CD4-positive, alpha-beta T cell treated with Interleukin-6 at 100 ng/mL for 8 hours (primary cell): ENCODE data around the gene GOLGA6L22.
"Not testable (repeated sequence)": the region's sequence is repeated elsewhere in the genome, so short reads cannot be mapped to it uniquely, and the experiment has no call there.

Source experiments
- DNase-seq: peaks from one replicate; pipeline ENCODE4 v3.0.0-alpha.2; 2020; ENCODE audit warnings: mixed read lengths, low spot score

The GOLGA6L22 gene, protein sequence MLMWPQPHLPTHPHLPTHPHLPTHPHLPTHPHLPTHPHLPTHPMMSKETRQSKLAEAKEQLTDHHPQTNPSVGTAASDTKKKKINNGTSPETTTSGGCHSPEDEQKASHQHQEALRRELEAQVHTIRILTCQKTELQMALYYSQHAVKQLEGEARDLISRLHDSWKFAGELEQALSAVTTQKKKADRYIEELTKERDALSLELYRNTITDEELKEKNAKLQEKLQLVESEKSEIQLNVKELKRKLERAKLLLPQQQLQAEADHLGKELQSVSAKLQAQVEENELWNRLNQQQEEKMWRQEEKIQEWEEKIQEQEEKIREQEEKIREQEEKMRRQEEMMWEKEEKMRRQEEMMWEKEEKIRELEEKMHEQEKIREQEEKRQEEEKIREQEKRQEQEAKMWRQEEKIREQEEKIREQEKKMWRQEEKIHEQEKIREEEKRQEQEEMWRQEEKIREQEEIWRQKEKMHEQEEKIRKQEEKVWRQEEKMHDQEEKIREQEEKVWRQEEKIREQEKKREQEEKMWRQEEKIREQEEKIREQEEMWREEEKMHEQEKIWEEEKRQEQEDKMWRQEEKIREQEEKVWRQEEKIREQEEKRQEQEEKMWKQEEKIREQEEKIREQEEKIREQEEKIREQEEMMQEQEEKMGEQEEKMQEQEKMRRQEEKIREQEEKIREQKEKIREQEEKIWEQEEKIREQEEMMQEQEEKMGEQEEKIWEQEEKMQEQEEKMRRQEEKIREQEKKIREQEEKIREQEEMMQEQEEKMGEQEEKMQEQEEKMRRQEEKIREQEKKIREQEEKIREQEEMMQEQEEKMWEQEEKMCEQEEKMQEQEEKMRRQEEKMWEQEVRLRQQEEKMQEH

DNA sequence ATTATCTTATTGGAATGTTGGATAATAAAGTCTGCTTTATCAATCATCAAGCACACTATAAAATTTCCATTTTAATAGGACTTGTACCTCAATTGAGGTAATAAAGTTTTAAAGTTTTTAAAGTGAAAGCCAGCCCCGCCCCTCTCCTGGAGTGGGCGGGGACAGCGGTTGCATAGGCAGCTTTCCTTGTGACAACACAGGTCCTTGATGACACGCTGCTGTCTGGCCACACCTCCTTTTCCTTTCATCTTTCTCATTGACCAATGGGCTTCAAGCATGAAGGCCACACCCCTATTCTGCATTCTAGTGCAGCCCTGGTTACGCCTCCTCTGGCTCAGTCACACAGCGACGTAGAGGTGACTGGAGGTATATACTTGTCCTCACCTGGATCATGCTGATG is at the start of gene GOLGA6L22:
TSS of gene GOLGA6L22 (plus strand) at position 301 of the 400 bp plus-strand sequence. CDS start at position 392, 91 bp downstream.
- DNase-seq = not testable (repeated sequence)

DNA sequence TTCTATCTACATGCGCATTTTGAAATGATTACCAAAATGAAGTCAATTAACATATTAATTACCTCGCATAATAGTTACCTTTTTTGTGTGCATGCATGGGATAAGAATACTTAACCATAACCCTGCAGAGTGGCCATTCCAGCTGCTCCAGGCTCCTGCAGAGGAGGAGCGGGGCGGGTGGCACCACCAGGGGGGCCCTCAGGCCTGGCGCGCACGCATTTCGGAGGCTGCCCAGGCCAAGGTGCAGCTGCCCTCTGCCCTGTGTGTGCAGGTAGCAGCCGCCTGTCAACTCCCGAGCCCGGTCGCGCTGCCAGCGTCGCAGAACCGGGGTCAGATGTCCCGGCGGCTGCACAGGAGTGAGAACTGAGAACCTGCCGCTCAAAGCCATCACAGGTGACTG is 41.4 kb upstream of the GOLGA6L22 start:
- DNase-seq = not testable (repeated sequence)

DNA sequence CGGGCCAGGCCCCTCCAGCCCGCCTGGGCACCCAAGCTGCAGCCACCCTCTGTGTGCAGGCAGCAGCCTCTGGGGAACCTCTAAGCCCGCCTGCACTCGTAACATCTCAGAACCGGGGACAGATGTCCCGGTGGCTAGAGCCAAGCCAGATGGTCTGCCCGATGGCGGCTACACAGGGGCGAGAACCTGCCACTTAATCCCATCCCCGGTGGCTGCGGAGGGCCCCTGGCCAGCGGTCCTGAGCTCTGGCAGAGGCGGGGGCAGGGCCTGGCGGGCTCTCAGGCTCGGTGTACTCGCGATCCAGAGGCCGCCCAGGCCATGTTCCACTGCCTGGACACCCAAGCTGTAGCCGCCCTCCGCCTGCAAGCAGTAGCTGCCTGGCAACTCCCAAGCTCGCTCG is 40.9 kb upstream of the GOLGA6L22 start:
- DNase-seq = not testable (repeated sequence)

GRCh38 chr15:22418212-22418611 is 40.5 kb upstream of the GOLGA6L22 start:
- not testable (repeated sequence) for DNase-seq

DNA sequence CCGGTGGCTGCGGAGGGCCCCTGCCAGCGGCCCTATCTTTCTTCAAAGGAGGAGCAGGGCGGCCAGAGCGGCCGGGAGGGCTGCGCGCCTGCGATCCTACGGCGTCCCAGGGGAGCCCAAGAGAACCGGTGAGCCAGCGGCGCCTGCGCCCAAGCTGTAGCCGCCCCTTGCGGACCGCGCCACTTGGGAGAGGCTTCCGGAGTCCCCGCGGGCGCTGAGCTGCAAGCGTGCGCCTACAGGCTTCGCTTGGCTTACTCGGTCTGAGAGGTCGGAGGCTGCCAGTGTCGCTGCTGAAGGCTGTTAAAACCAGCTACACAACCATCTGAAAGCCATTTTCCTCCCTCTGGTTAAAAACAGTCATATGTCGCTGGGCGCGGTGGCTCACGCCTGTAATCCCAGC is 40.0 kb upstream of the GOLGA6L22 start:
- not testable (repeated sequence) for DNase-seq

- not testable (repeated sequence) for DNase-seq
Measured at GRCh38 chr15:22420340-22420739, 38.4 kb upstream of the GOLGA6L22 start.

GRCh38 chr15:22429426-22429825 is 29.3 kb upstream of the GOLGA6L22 start:
- not testable (repeated sequence) for DNase-seq

- not testable (repeated sequence) for DNase-seq
Measured at GRCh38 chr15:22431687-22432086, 27.0 kb upstream of the GOLGA6L22 start.

GRCh38 chr15:22494490-22495113 is 35.9 kb downstream of the GOLGA6L22 start:
- peak; percentile 0 for DNase-seq

DNA sequence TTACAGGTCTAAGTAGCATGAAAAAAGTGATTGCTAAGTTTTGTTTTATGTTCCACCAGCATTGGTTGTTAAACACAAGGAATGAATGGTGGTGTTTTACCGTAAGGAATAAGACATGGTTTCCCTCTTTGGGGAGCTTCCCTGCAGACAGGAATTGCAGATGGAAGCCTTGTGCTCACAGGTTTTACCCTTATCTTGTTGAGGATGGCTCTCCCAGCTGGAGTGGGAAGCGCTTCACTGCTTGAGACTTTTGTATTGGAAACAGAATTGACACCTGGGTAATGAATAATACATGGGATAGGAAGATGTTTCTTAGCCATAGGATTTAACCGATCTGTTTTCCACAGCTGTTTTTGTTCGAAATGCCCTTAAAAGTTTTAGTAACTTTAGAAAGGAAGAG is 38.5 kb downstream of the GOLGA6L22 start:
- DNase-seq = not testable (repeated sequence)

- DNase-seq = not testable (repeated sequence)
Measured at GRCh38 chr15:22498220-22498925, 39.7 kb downstream of the GOLGA6L22 start.

- DNase-seq = not testable (repeated sequence)
Measured at GRCh38 chr15:22502272-22502671, 43.6 kb downstream of the GOLGA6L22 start.

DNA sequence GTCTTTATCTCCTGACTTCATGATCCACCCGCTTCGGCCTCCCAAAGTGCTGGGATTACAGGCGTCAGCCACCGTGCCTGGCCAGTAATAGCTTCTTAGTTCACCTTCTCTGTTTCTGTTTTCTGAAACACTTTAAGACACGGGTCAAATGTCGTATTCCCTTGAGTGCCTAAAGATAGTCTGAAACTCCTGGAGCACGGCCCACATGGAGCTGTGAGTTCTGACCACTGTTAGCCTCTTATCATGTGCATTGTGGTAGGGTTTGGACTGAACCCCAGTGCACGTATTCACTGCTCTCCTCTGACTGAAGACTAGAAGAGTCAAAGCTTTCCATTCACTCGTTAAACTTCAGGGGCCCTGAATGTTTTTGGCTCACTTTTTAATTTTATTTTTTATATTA is 48.3 kb downstream of the GOLGA6L22 start:
- DNase-seq = not testable (repeated sequence)

- not testable (repeated sequence) for DNase-seq
Measured at GRCh38 chr15:22516140-22516539, 57.4 kb downstream of the GOLGA6L22 start.
